ENCODE data around the gene CBFA2T3.

The CBFA2T3 gene

DNA sequence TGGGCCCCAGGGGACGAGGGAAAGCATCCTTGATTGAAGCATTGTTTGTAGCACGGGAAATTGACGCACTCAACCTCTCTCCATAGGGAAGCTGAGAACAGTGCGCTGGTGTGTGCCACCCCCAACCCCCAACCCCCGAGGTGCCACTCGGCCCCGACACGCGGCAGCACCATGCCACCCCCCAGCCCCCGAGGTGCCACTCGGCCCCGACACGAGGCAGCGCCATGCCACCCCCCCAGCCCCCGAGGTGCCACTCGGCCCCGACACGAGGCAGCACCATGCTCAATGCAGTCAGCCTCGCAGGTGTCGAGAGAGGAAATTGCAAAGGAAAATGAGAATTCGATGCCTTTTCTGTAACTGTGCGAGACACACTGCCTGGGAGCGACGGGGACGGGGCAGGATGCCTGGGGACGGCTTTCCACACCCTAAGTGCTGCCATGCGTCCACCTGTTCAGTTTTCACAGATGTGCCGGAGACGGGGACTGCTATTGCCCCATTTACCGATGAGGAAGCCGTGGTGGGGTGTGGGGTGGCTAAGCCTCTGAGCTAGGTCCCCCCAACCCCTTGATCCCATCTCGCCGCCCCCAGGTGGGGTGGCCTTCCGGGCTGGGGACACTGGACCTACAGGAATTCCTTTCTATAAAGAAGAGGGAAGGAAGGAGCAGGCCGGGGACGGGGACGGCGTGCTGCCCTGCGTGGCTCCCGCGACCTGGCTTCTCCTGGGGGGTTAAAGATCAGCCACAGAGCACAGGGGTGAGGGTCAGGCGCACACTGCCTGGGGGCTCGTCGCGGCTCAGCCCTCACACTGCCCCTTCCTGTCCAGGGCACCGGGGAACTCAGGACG, 9.8 kb downstream of the CBFA2T3 start:
- DNase-seq (ENCODE audit: low spot score), result no peak
- H3K27ac ChIP-seq, result no peak overlapping the region
- TF ChIP-seq, protein P1, sequence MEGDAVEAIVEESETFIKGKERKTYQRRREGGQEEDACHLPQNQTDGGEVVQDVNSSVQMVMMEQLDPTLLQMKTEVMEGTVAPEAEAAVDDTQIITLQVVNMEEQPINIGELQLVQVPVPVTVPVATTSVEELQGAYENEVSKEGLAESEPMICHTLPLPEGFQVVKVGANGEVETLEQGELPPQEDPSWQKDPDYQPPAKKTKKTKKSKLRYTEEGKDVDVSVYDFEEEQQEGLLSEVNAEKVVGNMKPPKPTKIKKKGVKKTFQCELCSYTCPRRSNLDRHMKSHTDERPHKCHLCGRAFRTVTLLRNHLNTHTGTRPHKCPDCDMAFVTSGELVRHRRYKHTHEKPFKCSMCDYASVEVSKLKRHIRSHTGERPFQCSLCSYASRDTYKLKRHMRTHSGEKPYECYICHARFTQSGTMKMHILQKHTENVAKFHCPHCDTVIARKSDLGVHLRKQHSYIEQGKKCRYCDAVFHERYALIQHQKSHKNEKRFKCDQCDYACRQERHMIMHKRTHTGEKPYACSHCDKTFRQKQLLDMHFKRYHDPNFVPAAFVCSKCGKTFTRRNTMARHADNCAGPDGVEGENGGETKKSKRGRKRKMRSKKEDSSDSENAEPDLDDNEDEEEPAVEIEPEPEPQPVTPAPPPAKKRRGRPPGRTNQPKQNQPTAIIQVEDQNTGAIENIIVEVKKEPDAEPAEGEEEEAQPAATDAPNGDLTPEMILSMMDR (IDR thresholded peaks at IDR 0.05), result no peak
- H3K4me3 ChIP-seq, result no peak overlapping the region

DNA sequence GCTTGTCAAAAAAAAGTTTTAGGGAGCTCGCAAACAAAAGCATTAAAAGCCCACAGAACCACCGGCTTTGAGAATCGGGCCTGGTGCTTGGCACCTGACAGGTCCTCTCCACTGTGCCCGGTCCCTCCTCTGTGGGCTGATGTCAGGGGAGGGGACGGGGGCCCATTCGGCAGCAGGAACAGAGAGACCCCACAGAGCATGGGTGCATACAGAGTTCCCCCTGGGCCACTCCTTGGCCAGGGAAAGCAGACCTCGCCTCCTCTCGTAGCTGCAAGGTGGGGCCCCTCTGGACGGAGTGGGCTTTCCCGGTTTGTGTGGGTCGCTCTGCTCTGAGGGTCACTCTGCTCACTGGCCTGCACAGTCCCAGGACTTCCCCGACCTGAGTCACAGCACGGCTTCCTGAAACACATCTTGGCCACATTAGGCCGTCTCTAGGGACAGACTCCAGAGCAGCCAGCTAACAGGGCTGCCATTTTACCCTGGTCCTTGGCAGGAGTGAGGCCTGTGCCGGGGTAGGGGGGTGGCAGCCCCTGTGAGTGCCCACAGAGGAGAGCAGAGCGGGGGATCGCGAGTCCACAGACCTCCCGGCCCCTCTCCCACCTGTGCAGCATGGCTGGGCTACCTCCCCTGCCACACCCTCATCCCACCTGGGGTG, 11.1 kb downstream of the CBFA2T3 start:
- Histone ChIP-seq H3K4me3 (no peak overlapping the region), H3K27ac (no peak overlapping the region)
- no peak for DNase-seq (ENCODE audit: low spot score)
- TF ChIP-seq, protein P1 (IDR thresholded peaks at IDR 0.05), result no peak

DNA sequence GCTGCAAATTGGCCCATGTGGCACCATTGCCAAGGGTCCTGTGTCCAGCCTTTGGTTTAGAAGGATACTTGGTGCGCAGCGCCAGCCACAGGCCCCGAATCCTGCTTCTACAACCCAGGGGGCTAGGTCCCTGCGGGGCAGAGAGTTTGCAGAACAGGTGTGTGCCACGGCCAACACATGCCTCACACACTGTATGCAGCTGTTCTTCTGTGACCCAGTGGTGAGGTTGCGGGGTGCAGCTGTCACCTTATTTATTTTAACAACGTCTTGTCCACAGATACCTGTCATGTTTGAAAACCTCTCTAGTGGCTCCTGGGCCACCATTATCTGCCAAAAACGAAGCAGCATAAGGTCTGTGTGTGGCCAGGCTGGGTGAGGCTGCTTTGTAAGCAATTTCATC, 11.6 kb downstream of the CBFA2T3 start:
- no peak overlapping the region for H3K27ac ChIP-seq
- H3K4me3 ChIP-seq, result no peak overlapping the region
- DNase-seq (ENCODE audit: low spot score), result no peak
- TF ChIP-seq, protein P1 (IDR thresholded peaks at IDR 0.05), result no peak

DNA sequence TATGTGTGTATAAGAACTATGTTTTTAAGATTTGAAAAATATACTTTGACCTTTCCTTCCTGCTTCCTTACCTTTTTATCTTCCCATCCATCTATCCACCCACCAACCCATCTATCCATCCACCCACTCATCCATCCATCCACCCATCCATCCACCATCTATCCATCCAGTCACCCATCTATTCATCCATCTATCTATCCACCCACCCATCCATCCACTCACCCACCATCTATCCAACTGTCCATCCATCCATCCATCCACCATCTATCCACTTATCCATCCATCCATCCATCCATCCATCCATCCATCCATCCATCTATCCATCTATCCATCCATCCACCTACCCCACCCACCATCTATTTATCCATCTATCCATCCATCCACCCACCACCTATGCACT, 12.4 kb downstream of the CBFA2T3 start:
- H3K27ac ChIP-seq, result no peak overlapping the region
- TF ChIP-seq, protein P1 (IDR thresholded peaks at IDR 0.05), result no peak
- no peak for DNase-seq (ENCODE audit: low spot score)
- no peak overlapping the region for H3K4me3 ChIP-seq

DNA sequence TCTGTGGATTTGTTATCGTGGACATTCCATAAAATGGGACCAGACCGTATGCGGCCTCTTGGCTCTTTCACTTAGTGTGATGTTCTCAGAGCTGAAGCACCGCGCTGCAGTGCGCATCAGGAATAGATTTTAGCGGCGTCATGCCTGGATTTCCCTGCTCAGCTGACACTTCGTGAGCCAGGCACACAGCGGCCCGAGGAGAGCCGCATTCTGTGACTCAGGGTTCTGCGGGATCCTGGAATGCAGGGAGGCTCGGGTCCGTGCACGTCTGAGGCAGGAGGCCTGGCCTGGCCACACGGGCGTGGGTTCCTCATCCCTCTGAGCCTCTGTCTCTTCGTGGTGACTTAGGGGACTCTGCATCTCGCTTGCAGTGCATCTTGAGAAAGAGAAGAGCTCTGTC, 13.4 kb downstream of the CBFA2T3 start:
- H3K27ac ChIP-seq, result no peak overlapping the region
- DNase-seq (ENCODE audit: low spot score), result no peak
- TF ChIP-seq, protein P1 (IDR thresholded peaks at IDR 0.05), result no peak
- H3K4me3 ChIP-seq, result no peak overlapping the region

DNA sequence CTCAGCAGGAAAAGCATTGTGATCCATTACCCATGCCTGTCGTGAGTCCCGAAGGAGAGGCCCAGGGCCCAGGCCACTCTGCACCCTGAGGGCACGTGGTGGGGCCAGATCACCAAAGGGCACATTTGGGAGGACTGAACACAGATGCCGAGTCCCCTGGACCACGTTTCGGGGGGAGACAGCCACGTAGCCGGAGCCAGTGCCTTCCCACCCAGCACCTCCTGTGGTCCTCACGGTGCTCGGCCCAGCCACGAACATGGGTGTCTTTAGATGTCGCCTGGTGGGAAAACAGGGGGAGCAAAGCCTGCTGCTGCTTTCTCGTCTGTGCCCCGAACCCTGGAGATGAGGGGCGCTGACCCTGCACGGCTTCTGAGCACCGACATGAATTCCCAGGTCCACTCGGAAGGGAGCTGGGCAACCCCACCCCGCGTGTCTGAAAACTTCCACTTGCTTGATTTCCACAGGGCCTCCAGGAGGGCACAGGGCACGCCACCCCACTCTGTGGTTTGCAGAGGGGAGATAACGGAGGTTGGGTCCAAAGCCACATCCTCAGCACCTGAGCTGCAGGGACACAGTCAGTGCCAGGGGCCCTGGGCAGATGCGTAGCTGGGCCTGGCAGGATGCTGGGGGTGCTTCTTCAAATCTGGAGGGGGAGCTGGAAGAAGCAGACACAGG, 14.4 kb downstream of the CBFA2T3 start:
- DNase-seq (ENCODE audit: low spot score), result no peak
- TF ChIP-seq, protein P1 (IDR thresholded peaks at IDR 0.05), result no peak
- H3K27ac ChIP-seq, result no peak overlapping the region
- no peak overlapping the region for H3K4me3 ChIP-seq
